HepG2 (cell line): Measurements from ENCODE around the gene CD109. TPM values are rescaled to one million over a fixed set of nuclear protein-coding genes. Genes with fewer than 3 reads are reported as not detected.

Experiments used
- ARHGAP35 ChIP-seq: sonication (generic); formaldehyde crosslinking; IDR thresholded peaks from 2 replicates; pipeline ENCODE4 v1.9.0; 2022; ENCODE audit warnings: mild to moderate bottlenecking, inconsistent platforms, moderate library complexity, missing genetic modification reagents, borderline replicate concordance
- ARNT2 ChIP-seq: sonication (generic); formaldehyde crosslinking; IDR thresholded peaks from 2 replicates; pipeline ENCODE4 v1.8.0; 2022; ENCODE audit warnings: mild to moderate bottlenecking, low read depth, missing genetic modification reagents, moderate library complexity
- BHLHE40 ChIP-seq: IDR thresholded peaks from 2 replicates; pipeline ENCODE4 v1.6.1; 2011; ENCODE audit warnings: low read length, improper control_type of control experiment
- BRCA1 ChIP-seq: sonication (generic); formaldehyde crosslinking; IDR thresholded peaks from 2 replicates; pipeline ENCODE4 v1.4.0; 2020; ENCODE audit warnings: missing genetic modification reagents
- DMAP1 ChIP-seq: IDR thresholded peaks from 2 replicates; pipeline ENCODE4 v1.6.1; 2016
- DR1 ChIP-seq: sonication (generic); formaldehyde crosslinking; IDR thresholded peaks from 2 replicates; pipeline ENCODE4 v1.8.0; 2021; ENCODE audit warnings: mild to moderate bottlenecking, missing genetic modification reagents, inconsistent platforms
- E2F2 ChIP-seq: sonication (generic); formaldehyde crosslinking; IDR thresholded peaks from 2 replicates; pipeline ENCODE4 v1.4.0; 2020; ENCODE audit warnings: missing genetic modification reagents, borderline replicate concordance
- EP300 ChIP-seq, 3 experiments: sonication (generic) in 1 of 3; formaldehyde crosslinking in 1 of 3; IDR thresholded peaks; 2 replicates each; pipeline versions ENCODE4 v1.5.1 to v1.6.1; 2011 to 2020; ENCODE audit warnings: low read depth in 2 of 3, low read length in 2 of 3, borderline replicate concordance in 1 of 3, improper control_type of control experiment in 1 of 3, mild to moderate bottlenecking in 1 of 3, missing genetic modification reagents in 1 of 3, moderate library complexity in 1 of 3
- HMG20B ChIP-seq: conservative IDR thresholded peaks from 2 replicates; pipeline ENCODE4 v1.6.1; 2016; ENCODE audit warnings: missing genetic modification reagents, missing compliant biosample characterization
- HOXA9 ChIP-seq: sonication (generic); formaldehyde crosslinking; IDR thresholded peaks from 2 replicates; pipeline ENCODE4 v1.8.1; 2022; ENCODE audit warnings: missing genetic modification reagents, mild to moderate bottlenecking, moderate library complexity, borderline replicate concordance
- MAX ChIP-seq: IDR thresholded peaks from 2 replicates; pipeline ENCODE4 v1.6.1; 2012; ENCODE audit warnings: inconsistent platforms
- NRL ChIP-seq: sonication (generic); formaldehyde crosslinking; IDR thresholded peaks from 2 replicates; pipeline ENCODE4 v1.5.0; 2020; ENCODE audit warnings: missing genetic modification reagents, mild to moderate bottlenecking, moderate library complexity, borderline replicate concordance
- RFX1 ChIP-seq: fragments of 450-650 bp; IDR thresholded peaks from 2 replicates; pipeline ENCODE4 v1.6.1; 2017
- SIX4 ChIP-seq: sonication (generic); formaldehyde crosslinking; IDR thresholded peaks from 2 replicates; pipeline ENCODE4 v1.4.0; 2020; ENCODE audit warnings: missing genetic modification reagents
- SKIL ChIP-seq: sonication (generic); formaldehyde crosslinking; IDR thresholded peaks from 2 replicates; pipeline ENCODE4 v1.8.0; 2022; ENCODE audit warnings: missing genetic modification reagents, mild to moderate bottlenecking, moderate library complexity, borderline replicate concordance
- SMARCC2 ChIP-seq: fragments of 450-650 bp; IDR thresholded peaks from 2 replicates; pipeline ENCODE4 v1.6.1; 2017; ENCODE audit warnings: antibody characterized with exemption, mild to moderate bottlenecking
- SOX5 ChIP-seq: IDR thresholded peaks from 2 replicates; pipeline ENCODE4 v1.6.1; 2016; ENCODE audit warnings: borderline replicate concordance
- SP4 ChIP-seq: sonication (generic); formaldehyde crosslinking; IDR thresholded peaks from 2 replicates; pipeline ENCODE4 v1.8.1; 2023; ENCODE audit warnings: mild to moderate bottlenecking, missing genetic modification reagents
- SRSF9 ChIP-seq: fragments of 200-400 bp; formaldehyde crosslinking; IDR thresholded peaks from 2 replicates; pipeline ENCODE4 v1.6.1; 2018; ENCODE audit warnings: borderline replicate concordance, mild to moderate bottlenecking, low read depth, low read length; ENCODE audit not compliant: insufficient read depth, poor library complexity, severe bottlenecking
- XBP1 ChIP-seq: sonication (generic); formaldehyde crosslinking; IDR thresholded peaks from 2 replicates; pipeline ENCODE4 v1.5.0; 2020; ENCODE audit warnings: missing genetic modification reagents
- ZNF138 ChIP-seq: sonication (generic); formaldehyde crosslinking; IDR thresholded peaks from 2 replicates; pipeline ENCODE4 v1.5.0; 2020; ENCODE audit warnings: mild to moderate bottlenecking, low read depth, missing genetic modification reagents
- ZNF24 ChIP-seq: fragments of 450-650 bp; IDR thresholded peaks from 2 replicates; pipeline ENCODE4 v1.6.1; 2017; ENCODE audit warnings: antibody characterized with exemption, mild to moderate bottlenecking
- ZNF552 ChIP-seq: sonication (generic); formaldehyde crosslinking; IDR thresholded peaks from 2 replicates; pipeline ENCODE4 v1.9.0; 2022; ENCODE audit warnings: missing genetic modification reagents, mild to moderate bottlenecking, borderline replicate concordance
- ZNF589 ChIP-seq: sonication (generic); formaldehyde crosslinking; conservative IDR thresholded peaks from 2 replicates; pipeline ENCODE4 v1.8.0; 2022; ENCODE audit warnings: mild to moderate bottlenecking, moderate library complexity, missing genetic modification reagents
- polyA plus RNA-seq, 8 experiments: library from polyadenylated mRNA; depleted of rRNA in 3 of 8; stranded (reverse) in 7 of 8; unstranded in 1 of 8; fragments of >200 nt; fragmentation: Illumina TruSeq in 4 of 8; extraction: Trizol in 4 of 8; gene quantifications; 2 replicates each; pipeline versions ENCODE4 v1.2.1 to v1.2.3, GENCODE V29; 2011 to 2016; ENCODE audit warnings: low read depth in 4 of 8, missing spikeins in 1 of 8, mixed read lengths in 1 of 8; ENCODE audit not compliant: insufficient read depth in 1 of 8
- total RNA-seq, 5 experiments: library from RNA; depleted of rRNA; stranded (reverse); fragments of >200 nt; fragmentation: Illumina TruSeq; extraction: Trizol; gene quantifications; 2 replicates each; pipeline ENCODE4 v1.2.3, GENCODE V29; 2016; ENCODE audit warnings: low read depth in 1 of 5

Gene CD109
- total and polyA plus RNA-seq, 2 of the 13 experiments (the other 11 are each of a cell fraction or from before 2014, with no cell fraction given) = 0.93 to 2.1 TPM

- no peak for TF ChIP-seq SKIL (CRISPR knock-in tag)
- 0 out of 2 replicates have a peak, but pooled peaks have one; percentile 23 for TF ChIP-seq ZNF552 (CRISPR knock-in tag)
- TF ChIP-seq SP4 (CRISPR knock-in tag) = peak; percentile 97
- peak; percentile 62; the same call in 1 of the 2 replicates for TF ChIP-seq ARNT2 (CRISPR knock-in tag)
- no peak for TF ChIP-seq ZNF24
- no peak for TF ChIP-seq SMARCC2
- TF ChIP-seq SOX5 (CRISPR knock-in tag) = 0 out of 2 replicates have a peak, but pooled peaks have one; percentile 9
- TF ChIP-seq BRCA1 (CRISPR knock-in tag) = no peak
- no peak; the same call in 1 of the 2 replicates for TF ChIP-seq XBP1
- no peak for TF ChIP-seq RFX1
- TF ChIP-seq ARHGAP35 (CRISPR knock-in tag) = 0 out of 2 replicates have a peak, but pooled peaks have one; percentile 51
- 0 out of 4 replicates have a peak, but pooled peaks of 1 of the 2 experiments have one; percentile 29 for TF ChIP-seq EP300 (IDR thresholded peaks at IDR 0.05; ENCODE audit: low read depth in 2 of 2, low read length in 2 of 2)
- TF ChIP-seq EP300 (CRISPR knock-in tag; IDR thresholded peaks at IDR 0.05; ENCODE audit: borderline replicate concordance) = no peak
- no peak for TF ChIP-seq DR1 (CRISPR knock-in tag)
- peak; percentile 78 for TF ChIP-seq DMAP1 (CRISPR knock-in tag)
- no peak; the same call in 1 of the 2 replicates for TF ChIP-seq BHLHE40
- no peak; the same call in 1 of the 2 replicates for TF ChIP-seq HMG20B (CRISPR knock-in tag)
- no peak for TF ChIP-seq E2F2 (CRISPR knock-in tag)
- peak; percentile 86 for TF ChIP-seq MAX
- no peak for TF ChIP-seq ZNF589
- 0 out of 2 replicates have a peak, but pooled peaks have one; percentile 40 for TF ChIP-seq SIX4 (CRISPR knock-in tag)
- no peak for TF ChIP-seq SRSF9
- TF ChIP-seq HOXA9 = no peak
- no peak for TF ChIP-seq NRL
- peak; percentile 64; the same call in 1 of the 2 replicates for TF ChIP-seq ZNF138 (CRISPR knock-in tag)
Observed at GRCh38 chr6:73653571-73654424, 42.2 kb upstream of the CD109 start, which contains the start of gene SLC17A5 (continued).
